Astrocyte (in vitro differentiated cells and primary cell): Measurements from ENCODE around the gene WNT16.

Experiments used
- EZH2 ChIP-seq: IDR thresholded peaks from 2 replicates; pipeline ENCODE4 v1.6.1; 2012; ENCODE audit warnings: mild to moderate bottlenecking, low read length, inconsistent platforms; ENCODE audit not compliant: insufficient read depth
- TF ChIP-seq, protein P1 (sequence below): IDR thresholded peaks from 2 replicates; pipeline ENCODE4 v1.5.1; 2011; ENCODE audit warnings: low read depth, mild to moderate bottlenecking, inconsistent platforms, low read length, moderate library complexity; ENCODE audit not compliant: insufficient read depth

GRCh38 chr7:121313220-121313792 is 15.5 kb upstream of the WNT16 start:
- TF ChIP-seq, protein P1, sequence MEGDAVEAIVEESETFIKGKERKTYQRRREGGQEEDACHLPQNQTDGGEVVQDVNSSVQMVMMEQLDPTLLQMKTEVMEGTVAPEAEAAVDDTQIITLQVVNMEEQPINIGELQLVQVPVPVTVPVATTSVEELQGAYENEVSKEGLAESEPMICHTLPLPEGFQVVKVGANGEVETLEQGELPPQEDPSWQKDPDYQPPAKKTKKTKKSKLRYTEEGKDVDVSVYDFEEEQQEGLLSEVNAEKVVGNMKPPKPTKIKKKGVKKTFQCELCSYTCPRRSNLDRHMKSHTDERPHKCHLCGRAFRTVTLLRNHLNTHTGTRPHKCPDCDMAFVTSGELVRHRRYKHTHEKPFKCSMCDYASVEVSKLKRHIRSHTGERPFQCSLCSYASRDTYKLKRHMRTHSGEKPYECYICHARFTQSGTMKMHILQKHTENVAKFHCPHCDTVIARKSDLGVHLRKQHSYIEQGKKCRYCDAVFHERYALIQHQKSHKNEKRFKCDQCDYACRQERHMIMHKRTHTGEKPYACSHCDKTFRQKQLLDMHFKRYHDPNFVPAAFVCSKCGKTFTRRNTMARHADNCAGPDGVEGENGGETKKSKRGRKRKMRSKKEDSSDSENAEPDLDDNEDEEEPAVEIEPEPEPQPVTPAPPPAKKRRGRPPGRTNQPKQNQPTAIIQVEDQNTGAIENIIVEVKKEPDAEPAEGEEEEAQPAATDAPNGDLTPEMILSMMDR = no peak
- TF ChIP-seq EZH2 = no peak
